GM21576 (cell line): ENCODE data around the gene SH3TC1.
A peak's percentile ranks its signal among the peaks of the same experiment; 100 is the strongest.

Experiments used
- ATAC-seq: cut with Tn5 transposase; IDR thresholded peaks from one replicate; pipeline ENCODE4 v1.9.1; 2021; ENCODE audit warnings: mild to moderate bottlenecking, moderate library complexity; ENCODE audit not compliant: unreplicated experiment

The SH3TC1 gene

GRCh38 chr4:8227771-8228318 is 28.8 kb downstream of the SH3TC1 start:
- no peak for ATAC-seq

DNA sequence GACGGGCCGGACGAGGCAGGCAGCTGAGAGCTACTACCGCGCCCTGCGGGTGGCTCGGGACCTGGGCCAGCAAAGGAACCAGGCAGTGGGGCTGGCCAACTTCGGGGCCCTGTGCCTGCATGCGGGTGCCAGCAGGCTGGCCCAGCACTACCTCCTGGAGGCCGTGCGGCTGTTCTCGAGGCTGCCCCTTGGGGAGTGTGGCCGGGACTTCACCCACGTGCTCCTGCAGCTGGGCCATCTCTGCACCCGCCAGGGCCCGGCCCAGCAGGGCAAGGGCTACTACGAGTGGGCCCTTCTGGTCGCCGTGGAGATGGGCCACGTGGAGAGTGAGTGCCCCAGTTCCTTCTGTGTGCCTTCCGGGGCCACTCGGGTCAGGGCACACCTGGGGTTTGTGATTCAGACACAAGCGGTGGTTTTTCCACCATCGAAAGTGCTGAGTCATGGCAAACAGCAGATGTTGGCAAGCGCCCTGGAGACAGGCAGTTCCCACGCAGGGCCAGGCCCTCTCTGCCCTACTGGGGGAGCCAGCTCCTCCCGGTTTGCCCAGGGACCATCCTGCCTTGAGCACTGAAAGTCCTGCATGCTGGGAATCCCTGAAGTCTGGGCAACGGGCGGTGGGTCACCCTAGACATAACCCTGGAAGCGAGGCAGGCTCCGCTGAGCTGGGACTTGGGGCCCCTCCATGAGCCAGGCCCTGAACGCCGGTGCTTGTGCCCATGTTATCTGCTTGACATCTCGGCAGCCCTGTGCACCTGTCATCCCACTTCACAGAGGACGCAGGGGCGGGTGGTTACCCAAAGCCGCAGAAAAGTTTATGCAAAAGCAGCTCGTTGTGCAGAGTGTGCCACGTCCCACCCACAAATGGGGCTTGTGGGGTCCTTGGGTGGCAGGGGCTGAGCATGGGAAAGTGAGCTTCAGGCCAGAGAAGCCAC is 29.5 kb downstream of the SH3TC1 start:
- ATAC-seq, result peak; percentile 74

- no peak for ATAC-seq
Observed at GRCh38 chr4:8229331-8229975, 30.4 kb downstream of the SH3TC1 start.

- no peak for ATAC-seq
Observed at GRCh38 chr4:8230033-8230432, 30.9 kb downstream of the SH3TC1 start.

DNA sequence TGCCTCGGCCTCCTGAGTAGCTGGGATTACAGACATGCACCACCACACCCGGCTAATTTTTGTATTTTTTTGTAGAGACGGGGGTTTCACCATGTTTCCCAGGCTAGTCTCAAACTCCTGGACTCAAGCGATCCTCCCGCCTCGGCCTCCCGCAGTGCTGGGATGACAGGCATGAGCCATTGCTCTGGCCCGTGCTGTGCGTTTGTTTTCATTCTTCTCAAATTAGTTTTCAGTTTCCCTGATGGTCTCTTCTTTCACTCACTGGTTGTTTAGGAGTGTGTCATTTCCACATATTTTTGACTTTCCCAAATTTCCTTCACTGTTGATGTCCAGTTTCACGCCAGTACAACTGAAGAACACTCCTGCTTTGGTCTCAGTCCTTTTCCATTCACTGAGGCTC is 31.8 kb downstream of the SH3TC1 start:
- no peak for ATAC-seq

DNA sequence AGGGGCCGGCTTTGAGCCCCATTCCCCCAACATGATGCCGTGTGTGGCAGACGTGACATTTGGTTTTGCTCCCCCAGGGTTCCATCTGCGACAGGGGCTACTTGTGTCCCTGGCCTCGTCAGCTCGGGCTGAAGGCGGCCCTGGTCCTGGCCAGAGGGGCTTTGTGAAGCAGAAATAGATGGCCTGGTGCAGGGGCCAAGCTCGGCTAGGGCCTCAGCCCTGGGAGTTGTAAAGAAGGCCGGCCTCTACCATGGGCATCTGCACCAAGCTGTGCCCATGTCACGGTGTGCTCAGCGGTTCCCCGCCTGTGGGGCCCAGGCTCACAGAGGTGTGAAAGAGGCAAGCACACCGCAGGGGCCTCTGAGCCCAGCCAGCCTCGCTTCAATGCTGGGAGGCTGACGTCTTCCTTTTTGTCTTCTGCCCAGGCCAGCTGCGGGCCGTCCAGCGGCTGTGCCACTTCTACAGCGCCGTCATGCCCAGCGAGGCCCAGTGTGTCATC is 32.5 kb downstream of the SH3TC1 start:
- ATAC-seq, result no peak

- no peak for ATAC-seq
Observed at GRCh38 chr4:8232748-8233147, 33.7 kb downstream of the SH3TC1 start.

DNA sequence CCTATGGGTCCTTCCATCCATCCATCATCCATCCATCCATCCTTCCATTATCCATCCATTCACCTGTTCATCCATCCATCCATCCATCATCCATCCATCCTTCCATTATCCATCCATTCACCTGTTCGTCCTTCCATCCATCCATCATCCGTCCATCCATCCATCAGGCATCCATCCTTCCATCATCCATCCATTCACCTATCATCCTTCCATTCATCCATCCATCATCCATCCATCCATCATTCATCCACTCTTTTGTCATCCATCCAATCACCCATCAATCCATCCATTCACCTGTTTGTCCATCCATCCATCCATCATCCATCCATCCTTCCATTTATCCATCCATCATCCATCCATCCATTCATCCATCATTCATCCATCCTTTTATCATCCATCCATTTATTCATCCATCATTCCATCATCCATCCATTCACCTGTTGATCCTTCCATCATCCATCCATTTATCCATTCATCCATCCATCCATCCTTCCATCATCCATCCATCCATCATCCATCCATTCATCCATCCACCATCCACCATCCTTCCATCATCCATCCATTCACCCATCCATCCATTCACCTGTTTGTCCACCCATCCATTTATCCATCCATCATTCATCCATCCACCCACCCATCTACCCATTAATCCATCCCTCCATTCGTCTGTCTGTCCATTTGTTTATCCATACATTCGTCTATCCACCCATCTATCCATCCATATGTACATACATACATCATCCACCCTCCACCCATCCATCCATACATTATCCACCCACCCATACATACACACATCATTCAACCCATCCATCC is 34.8 kb downstream of the SH3TC1 start:
- no peak for ATAC-seq

- ATAC-seq, result no peak
Observed at GRCh38 chr4:8234715-8235114, 35.6 kb downstream of the SH3TC1 start.

DNA sequence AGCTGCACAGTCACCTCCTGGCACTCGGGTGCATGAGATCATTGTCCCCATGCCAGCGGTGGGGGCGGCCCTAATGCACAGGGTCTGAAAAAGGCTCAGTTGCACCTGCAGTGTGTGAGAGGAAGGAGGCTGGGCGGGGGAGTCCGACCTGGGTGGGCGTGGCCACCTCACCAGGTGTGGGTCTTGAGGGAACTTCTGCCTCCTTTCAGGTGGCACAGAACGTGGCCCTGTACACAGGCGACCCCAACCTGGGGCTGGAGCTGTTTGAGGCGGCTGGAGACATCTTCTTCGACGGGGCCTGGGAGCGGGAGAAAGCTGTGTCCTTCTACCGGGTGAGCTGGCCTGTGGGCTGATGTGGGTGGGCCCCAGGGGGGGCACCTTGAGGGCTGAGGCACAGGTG is 36.1 kb downstream of the SH3TC1 start:
- no peak for ATAC-seq

- no peak for ATAC-seq
Observed at GRCh38 chr4:8235686-8236085, 36.6 kb downstream of the SH3TC1 start.

GRCh38 chr4:8236106-8236919 is 37.2 kb downstream of the SH3TC1 start:
- ATAC-seq, result no peak

GRCh38 chr4:8236920-8237195 is 37.8 kb downstream of the SH3TC1 start:
- ATAC-seq, result no peak

GRCh38 chr4:8237256-8237989 is 38.3 kb downstream of the SH3TC1 start:
- no peak for ATAC-seq

GRCh38 chr4:8238036-8238511 is 39.0 kb downstream of the SH3TC1 start:
- no peak for ATAC-seq

- no peak for ATAC-seq
Observed at GRCh38 chr4:8238515-8239053, 39.5 kb downstream of the SH3TC1 start.

- no peak for ATAC-seq
Observed at GRCh38 chr4:8239226-8239625, 40.1 kb downstream of the SH3TC1 start.

DNA sequence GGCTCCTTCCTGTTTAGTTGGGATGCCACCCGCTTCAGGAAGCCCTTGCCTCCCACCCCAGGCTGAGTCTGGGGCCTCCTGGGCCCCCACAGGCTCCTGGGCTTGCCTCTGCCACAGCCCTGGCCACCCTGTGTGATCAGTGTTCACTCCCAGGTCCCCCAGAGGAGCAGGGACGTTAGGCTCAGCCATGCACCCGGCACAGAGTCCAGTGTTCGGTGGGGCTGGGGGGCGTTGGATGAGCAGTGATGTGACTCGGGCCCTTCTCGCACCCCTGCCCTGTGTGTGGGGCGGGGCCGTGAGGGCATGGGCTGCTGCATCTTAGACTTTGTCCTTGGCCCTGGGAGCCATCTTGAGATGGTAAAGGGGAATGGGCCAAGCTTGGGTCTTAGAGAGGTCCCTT is 40.6 kb downstream of the SH3TC1 start:
- ATAC-seq, result no peak
